GM23338 (cell line): ENCODE results near the gene DLG2.

Source experiments
- CREB1 ChIP-seq: fragments of 250-450 bp; sonication (Bioruptor Pico); IDR thresholded peaks from 2 replicates; pipeline ENCODE4 v1.5.0; 2020; ENCODE audit warnings: low read depth, mild to moderate bottlenecking, moderate library complexity
- EZH2 ChIP-seq: fragments of 200-600 bp; sonication (generic); IDR thresholded peaks from one replicate; pipeline ENCODE4 v1.8.0; 2017; ENCODE audit warnings: antibody characterized with exemption, mild to moderate bottlenecking, low read depth; ENCODE audit not compliant: unreplicated experiment
- EZH2phosphoT487 ChIP-seq: fragments of 200-600 bp; sonication (generic); IDR thresholded peaks from one replicate; pipeline ENCODE4 v1.8.1; 2018; ENCODE audit warnings: antibody characterized with exemption; ENCODE audit not compliant: unreplicated experiment
- POLR2AphosphoS5 ChIP-seq: IDR thresholded peaks from 2 replicates; pipeline ENCODE4 v1.6.1; 2016; ENCODE audit warnings: antibody characterized with exemption, low read depth
- ZNF114 ChIP-seq: fragments of 250-450 bp; sonication (Bioruptor Pico); IDR thresholded peaks from 2 replicates; pipeline ENCODE4 v1.5.0; 2020; ENCODE audit warnings: mild to moderate bottlenecking, moderate library complexity
- TF ChIP-seq, protein P1 (sequence below), 2 experiments: fragments of 200-600 bp in 1 of 2; sonication (generic) in 1 of 2; conservative IDR thresholded peaks; 2 replicates each; pipeline versions ENCODE4 v1.5.1 to v1.6.1; 2016 to 2017; ENCODE audit warnings: antibody characterized with exemption in 2 of 2, low read depth in 2 of 2, mild to moderate bottlenecking in 2 of 2, moderate library complexity in 1 of 2
- TF ChIP-seq, protein P2 (sequence below): IDR thresholded peaks from one replicate; pipeline ENCODE4 v1.6.1; 2018; ENCODE audit warnings: antibody characterized with exemption; ENCODE audit not compliant: unreplicated experiment

DNA sequence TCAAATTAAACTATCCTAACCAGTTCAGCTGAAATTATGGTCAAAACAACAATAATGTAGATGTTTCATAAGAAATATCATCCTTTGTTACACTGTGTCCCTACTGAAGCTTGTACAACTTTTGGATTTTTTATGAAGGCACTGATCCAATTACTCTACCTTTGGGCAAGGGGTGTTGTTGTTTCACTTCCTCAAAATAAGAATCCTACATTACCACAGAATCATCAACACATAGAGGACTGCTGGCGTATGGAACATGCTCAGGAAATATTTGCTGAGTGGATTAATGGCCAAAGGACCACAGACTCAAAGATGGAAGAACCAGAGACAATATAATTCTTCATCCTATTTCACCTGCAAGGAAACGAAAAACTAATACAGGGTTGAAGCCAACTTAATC lies 1433.4 kb downstream of the DLG2 start:
- TF ChIP-seq, protein P1, sequence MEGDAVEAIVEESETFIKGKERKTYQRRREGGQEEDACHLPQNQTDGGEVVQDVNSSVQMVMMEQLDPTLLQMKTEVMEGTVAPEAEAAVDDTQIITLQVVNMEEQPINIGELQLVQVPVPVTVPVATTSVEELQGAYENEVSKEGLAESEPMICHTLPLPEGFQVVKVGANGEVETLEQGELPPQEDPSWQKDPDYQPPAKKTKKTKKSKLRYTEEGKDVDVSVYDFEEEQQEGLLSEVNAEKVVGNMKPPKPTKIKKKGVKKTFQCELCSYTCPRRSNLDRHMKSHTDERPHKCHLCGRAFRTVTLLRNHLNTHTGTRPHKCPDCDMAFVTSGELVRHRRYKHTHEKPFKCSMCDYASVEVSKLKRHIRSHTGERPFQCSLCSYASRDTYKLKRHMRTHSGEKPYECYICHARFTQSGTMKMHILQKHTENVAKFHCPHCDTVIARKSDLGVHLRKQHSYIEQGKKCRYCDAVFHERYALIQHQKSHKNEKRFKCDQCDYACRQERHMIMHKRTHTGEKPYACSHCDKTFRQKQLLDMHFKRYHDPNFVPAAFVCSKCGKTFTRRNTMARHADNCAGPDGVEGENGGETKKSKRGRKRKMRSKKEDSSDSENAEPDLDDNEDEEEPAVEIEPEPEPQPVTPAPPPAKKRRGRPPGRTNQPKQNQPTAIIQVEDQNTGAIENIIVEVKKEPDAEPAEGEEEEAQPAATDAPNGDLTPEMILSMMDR (conservative IDR thresholded peaks at IDR 0.05; ENCODE audit: low read depth in 2 of 2), result no peak
- TF ChIP-seq EZH2 (no peak), POLR2AphosphoS5 (no peak), EZH2phosphoT487 (no peak), ZNF114 (CRISPR knock-in tag) (no peak), CREB1 (CRISPR knock-in tag) (no peak)
- TF ChIP-seq, protein P2, sequence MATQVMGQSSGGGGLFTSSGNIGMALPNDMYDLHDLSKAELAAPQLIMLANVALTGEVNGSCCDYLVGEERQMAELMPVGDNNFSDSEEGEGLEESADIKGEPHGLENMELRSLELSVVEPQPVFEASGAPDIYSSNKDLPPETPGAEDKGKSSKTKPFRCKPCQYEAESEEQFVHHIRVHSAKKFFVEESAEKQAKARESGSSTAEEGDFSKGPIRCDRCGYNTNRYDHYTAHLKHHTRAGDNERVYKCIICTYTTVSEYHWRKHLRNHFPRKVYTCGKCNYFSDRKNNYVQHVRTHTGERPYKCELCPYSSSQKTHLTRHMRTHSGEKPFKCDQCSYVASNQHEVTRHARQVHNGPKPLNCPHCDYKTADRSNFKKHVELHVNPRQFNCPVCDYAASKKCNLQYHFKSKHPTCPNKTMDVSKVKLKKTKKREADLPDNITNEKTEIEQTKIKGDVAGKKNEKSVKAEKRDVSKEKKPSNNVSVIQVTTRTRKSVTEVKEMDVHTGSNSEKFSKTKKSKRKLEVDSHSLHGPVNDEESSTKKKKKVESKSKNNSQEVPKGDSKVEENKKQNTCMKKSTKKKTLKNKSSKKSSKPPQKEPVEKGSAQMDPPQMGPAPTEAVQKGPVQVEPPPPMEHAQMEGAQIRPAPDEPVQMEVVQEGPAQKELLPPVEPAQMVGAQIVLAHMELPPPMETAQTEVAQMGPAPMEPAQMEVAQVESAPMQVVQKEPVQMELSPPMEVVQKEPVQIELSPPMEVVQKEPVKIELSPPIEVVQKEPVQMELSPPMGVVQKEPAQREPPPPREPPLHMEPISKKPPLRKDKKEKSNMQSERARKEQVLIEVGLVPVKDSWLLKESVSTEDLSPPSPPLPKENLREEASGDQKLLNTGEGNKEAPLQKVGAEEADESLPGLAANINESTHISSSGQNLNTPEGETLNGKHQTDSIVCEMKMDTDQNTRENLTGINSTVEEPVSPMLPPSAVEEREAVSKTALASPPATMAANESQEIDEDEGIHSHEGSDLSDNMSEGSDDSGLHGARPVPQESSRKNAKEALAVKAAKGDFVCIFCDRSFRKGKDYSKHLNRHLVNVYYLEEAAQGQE, result no peak
